A673 (cell line): Measurements from ENCODE around the gene PPAT.

Source experiments
- CTCF ChIP-seq: fragments of 300-800, 200-600 bp; sonication (generic); conservative IDR thresholded peaks from 2 replicates; pipeline ENCODE4 v1.5.1; 2017; ENCODE audit warnings: low read depth, mild to moderate bottlenecking, antibody characterized with exemption, low read length, moderate library complexity, mixed read lengths
- EZH2 ChIP-seq: fragments of 200-600 bp; sonication (generic); IDR thresholded peaks from 2 replicates; pipeline ENCODE4 v1.6.1; 2017; ENCODE audit warnings: borderline replicate concordance, low read depth, mild to moderate bottlenecking, mixed read lengths, antibody characterized with exemption, low read length; ENCODE audit not compliant: poor library complexity, severe bottlenecking

- TF ChIP-seq CTCF (no peak), EZH2 (no peak)
Measured at GRCh38 chr4:56464581-56464980, 29.2 kb upstream of the PPAT start.
